ENCODE results near the gene C5orf63. TPM values are rescaled to one million over a fixed set of nuclear protein-coding genes. Genes with fewer than 3 reads are reported as not detected.

The C5orf63 gene
- polyA plus RNA-seq, 1 donor (not counting 4 experiments of a cell fraction or from before 2014, with no cell fraction given) = 7.2 TPM

DNA sequence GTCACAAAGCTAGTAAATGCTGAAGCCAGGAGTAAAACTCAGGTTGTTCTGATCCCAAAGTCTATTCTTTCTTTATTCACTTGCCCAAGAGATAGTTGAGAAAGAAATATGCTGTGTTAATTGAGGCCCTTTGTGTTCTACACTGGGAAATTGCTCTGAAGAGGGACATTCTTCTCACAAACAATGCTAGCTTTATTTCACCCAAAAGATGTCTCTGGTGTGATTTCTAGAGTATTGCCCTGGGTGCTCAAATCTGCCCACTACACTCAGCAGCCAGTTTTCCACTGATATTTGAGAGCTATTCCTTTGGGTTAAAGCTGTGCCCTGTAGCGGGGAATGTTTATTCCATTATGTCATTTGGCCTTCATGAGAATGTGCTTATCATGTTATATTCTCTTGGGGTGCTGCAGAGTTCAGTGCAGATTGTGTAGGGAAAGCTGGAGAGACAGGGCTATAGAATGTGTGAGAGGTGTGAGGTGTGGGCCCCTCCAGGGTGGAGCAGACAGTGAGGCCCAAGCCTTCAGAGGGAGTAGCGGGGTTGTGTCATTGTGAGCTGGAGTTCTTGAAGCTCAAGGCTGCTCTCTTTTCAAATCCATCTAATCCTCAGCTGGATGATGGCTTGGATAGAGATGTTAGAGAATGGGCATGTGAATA lies 21.0 kb upstream of the C5orf63 start:
- no peaks in the 10 kb centered on the region for H3K9me3 ChIP-seq (ENCODE audit: control insufficient read depth, low read depth, low read length)
- no peaks in the 10 kb centered on the region for H3K4me1 ChIP-seq (ENCODE audit: control insufficient read depth, extremely low read depth, insufficient read depth, low read length)
- no peak overlapping the region for H3K27ac ChIP-seq (ENCODE audit: control insufficient read depth, insufficient read depth, low read length)
- H3K27me3 ChIP-seq (ENCODE audit: control insufficient read depth, extremely low read depth, insufficient read depth, low read length) = no peaks in the 10 kb centered on the region
- no peaks in the 10 kb centered on the region for H4K20me1 ChIP-seq (ENCODE audit: control insufficient read depth, extremely low read depth, insufficient read depth, low read length)
- no peak overlapping the region for H3K4me3 ChIP-seq (ENCODE audit: control insufficient read depth in 2 of 3, extremely low read depth in 1 of 3, insufficient read depth in 2 of 3, low read depth in 1 of 3, low read length in 3 of 3)
- H2AFZ ChIP-seq (ENCODE audit: control insufficient read depth, low read length) = no peak overlapping the region
- dilution Hi-C loops (cut with MboI; ENCODE audit: extremely low pct_ligation_motif_present, low sequenced_read_pairs) = no loop called here
- no peak overlapping the region for H3K4me2 ChIP-seq (ENCODE audit: control insufficient read depth, extremely low read depth, insufficient read depth, low read depth, low read length)
- no peak for FAIRE-seq
- DNase-seq (ENCODE audit: low read depth, low spot score) = no peak
- H3K79me2 ChIP-seq (ENCODE audit: control insufficient read depth, insufficient read depth, low read length) = no peaks in the 10 kb centered on the region
- no peaks in the 10 kb centered on the region for H3K36me3 ChIP-seq (ENCODE audit: control insufficient read depth in 2 of 2, extremely low read depth in 1 of 2, insufficient read depth in 2 of 2, low read length in 2 of 2)
- no peak overlapping the region for H3K9ac ChIP-seq (ENCODE audit: control insufficient read depth, extremely low read depth, insufficient read depth, low read length)
- no peak for TF ChIP-seq EZH2 (IDR thresholded peaks at IDR 0.05; ENCODE audit: low read length)
- TF ChIP-seq, protein P1, sequence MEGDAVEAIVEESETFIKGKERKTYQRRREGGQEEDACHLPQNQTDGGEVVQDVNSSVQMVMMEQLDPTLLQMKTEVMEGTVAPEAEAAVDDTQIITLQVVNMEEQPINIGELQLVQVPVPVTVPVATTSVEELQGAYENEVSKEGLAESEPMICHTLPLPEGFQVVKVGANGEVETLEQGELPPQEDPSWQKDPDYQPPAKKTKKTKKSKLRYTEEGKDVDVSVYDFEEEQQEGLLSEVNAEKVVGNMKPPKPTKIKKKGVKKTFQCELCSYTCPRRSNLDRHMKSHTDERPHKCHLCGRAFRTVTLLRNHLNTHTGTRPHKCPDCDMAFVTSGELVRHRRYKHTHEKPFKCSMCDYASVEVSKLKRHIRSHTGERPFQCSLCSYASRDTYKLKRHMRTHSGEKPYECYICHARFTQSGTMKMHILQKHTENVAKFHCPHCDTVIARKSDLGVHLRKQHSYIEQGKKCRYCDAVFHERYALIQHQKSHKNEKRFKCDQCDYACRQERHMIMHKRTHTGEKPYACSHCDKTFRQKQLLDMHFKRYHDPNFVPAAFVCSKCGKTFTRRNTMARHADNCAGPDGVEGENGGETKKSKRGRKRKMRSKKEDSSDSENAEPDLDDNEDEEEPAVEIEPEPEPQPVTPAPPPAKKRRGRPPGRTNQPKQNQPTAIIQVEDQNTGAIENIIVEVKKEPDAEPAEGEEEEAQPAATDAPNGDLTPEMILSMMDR (optimal IDR thresholded peaks at IDR 0.05 in 1 of 3, IDR thresholded peaks at IDR 0.05 in 1 of 3, conservative IDR thresholded peaks at IDR 0.05 in 1 of 3; ENCODE audit: extremely low read depth in 1 of 3, insufficient read depth in 2 of 3, low read length in 3 of 3) = no peak
- H3K9me1 ChIP-seq (ENCODE audit: control insufficient read depth, extremely low read depth, insufficient read depth, low read length) = no peaks in the 10 kb centered on the region

GRCh38 chr5:127092690-127093089 lies 19.4 kb upstream of the C5orf63 start:
- FAIRE-seq (no peak), DNase-seq (ENCODE audit: low read depth, low spot score) (no peak)
- Histone ChIP-seq H3K9ac (ENCODE audit: control insufficient read depth, extremely low read depth, insufficient read depth, low read length) (no peak overlapping the region), H3K4me1 (ENCODE audit: control insufficient read depth, extremely low read depth, insufficient read depth, low read length) (peaks cover 6% of the 10 kb centered on the region), H3K27ac (ENCODE audit: control insufficient read depth, insufficient read depth, low read length) (no peak overlapping the region), H3K36me3 (ENCODE audit: control insufficient read depth in 2 of 2, extremely low read depth in 1 of 2, insufficient read depth in 2 of 2, low read length in 2 of 2) (no peaks in the 10 kb centered on the region), H4K20me1 (ENCODE audit: control insufficient read depth, extremely low read depth, insufficient read depth, low read length) (no peaks in the 10 kb centered on the region), H3K79me2 (ENCODE audit: control insufficient read depth, insufficient read depth, low read length) (no peaks in the 10 kb centered on the region), H3K9me3 (ENCODE audit: control insufficient read depth, low read depth, low read length) (no peaks in the 10 kb centered on the region), H3K4me3 (ENCODE audit: control insufficient read depth in 2 of 3, extremely low read depth in 1 of 3, insufficient read depth in 2 of 3, low read depth in 1 of 3, low read length in 3 of 3) (no peak overlapping the region), H3K9me1 (ENCODE audit: control insufficient read depth, extremely low read depth, insufficient read depth, low read length) (no peaks in the 10 kb centered on the region), H3K4me2 (ENCODE audit: control insufficient read depth, extremely low read depth, insufficient read depth, low read depth, low read length) (no peak overlapping the region), H3K27me3 (ENCODE audit: control insufficient read depth, extremely low read depth, insufficient read depth, low read length) (no peaks in the 10 kb centered on the region), H2AFZ (ENCODE audit: control insufficient read depth, low read length) (no peak overlapping the region)
- TF ChIP-seq EZH2 (IDR thresholded peaks at IDR 0.05; ENCODE audit: low read length) = no peak
- TF ChIP-seq, protein P1 (optimal IDR thresholded peaks at IDR 0.05 in 1 of 3, IDR thresholded peaks at IDR 0.05 in 1 of 3, conservative IDR thresholded peaks at IDR 0.05 in 1 of 3; ENCODE audit: extremely low read depth in 1 of 3, insufficient read depth in 2 of 3, low read length in 3 of 3) = no peak
- dilution Hi-C loops (cut with MboI; ENCODE audit: extremely low pct_ligation_motif_present, low sequenced_read_pairs) = no loop called here
